Skin of body (tissue), 2 donors: ENCODE measurements around the gene ABHD14A. TPM values are rescaled to one million over a fixed set of nuclear protein-coding genes. Genes with fewer than 3 reads are reported as not detected.
A peak's percentile ranks its signal among the peaks of the same experiment; 100 is the strongest.
"Not testable (repeated sequence)": the region's sequence is repeated elsewhere in the genome, so short reads cannot be mapped to it uniquely, and the experiment has no call there.

Experiments used
- DNase-seq: peaks from one replicate; lab custom pipeline; 2025; lab: John Stamatoyannopoulos, UW
- total RNA-seq: library from RNA; depleted of rRNA; stranded (reverse); fragments of >200 nt; gene quantifications from one replicate; pipeline ENCODE4 v1.2.3, GENCODE V29; 2014

ABHD14A gene
- total RNA-seq, result 6.6 TPM

DNA sequence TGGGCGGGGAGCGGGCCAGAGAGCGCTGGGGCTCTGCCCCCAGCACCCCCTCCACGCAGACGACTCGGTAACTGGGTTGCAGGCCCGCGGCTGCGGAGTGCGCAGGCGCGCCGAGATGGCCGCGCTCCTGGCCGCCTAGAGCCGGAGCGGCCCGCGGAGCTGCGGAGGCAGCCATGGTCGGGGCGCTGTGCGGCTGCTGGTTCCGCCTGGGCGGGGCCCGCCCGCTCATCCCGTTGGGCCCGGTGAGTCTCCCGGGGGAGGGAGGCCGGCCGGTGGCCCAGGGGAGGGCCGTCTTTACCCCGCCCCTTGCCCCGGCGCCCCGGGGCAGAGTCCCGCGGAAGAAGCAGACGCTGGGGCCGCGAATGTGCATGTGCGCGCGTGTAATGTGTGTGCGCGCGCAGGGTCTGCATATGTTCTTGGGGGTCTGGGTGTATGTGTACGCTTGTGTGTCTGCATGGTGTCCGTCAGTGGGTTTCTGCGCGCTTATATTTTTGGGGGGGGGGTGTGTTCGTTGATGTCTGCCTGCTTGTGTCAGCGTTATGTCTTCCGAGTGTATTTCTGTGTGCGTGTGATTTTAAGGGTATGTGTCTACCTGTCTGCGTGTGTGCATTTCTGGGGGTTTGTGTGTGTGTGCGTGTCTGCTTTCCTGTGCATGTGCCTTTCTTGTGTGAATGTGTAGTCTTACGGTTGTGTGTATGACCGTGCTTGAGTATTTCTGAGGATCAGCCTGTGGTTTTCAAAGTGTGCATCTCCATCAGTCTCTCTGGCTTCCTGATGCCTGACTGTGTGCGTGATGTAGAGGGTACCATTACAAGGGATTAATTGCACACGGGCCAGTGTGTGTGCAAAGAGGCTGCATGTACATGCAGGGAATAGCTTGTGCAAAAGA, at the start of gene ABHD14A:
Gene ABHD14A, plus strand, starts transcription at position 102 of the 889 bp plus-strand sequence. Its CDS starts 72 bp downstream, at position 174.
- peak; percentile 59 for DNase-seq

DNA sequence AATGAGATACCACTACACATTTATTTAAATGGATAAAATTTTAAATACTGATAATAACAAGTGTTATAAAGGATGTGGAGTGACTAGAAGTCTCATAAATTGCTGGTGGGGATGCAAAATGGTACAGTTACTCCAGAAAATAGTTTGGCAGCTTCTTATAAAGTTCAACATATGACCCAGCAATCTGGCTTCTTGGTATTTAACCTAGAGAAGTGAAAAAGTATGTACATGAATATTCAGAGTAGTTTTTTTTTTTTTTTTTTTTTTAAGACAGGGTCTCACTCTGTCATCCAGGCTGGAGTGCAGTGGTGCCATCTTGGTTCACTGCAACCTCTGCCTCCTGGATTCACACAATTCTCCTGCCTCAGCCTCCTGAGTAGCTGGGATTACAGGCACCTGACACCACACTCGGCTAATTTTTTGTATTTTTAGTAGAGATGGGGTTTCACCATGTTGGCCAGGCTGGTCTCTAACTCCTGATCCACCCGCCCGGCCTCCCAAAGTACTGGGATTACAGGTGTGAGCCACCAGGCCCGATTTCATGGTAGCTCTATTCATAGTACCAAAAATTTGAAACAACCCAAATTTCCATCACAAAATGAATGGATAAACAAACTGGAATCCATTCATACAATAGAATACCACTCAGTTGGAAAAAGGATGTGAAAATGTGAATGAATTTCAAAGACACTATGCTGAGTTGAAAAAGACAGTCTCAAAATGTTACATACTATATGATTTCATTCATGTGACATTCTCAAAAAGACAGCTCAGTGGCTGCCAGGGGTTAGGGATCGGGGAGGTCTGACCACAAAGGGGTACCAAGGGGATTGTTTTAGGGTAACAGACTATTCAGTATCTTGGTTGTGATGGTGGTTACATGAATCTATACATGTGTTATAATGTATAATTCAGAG, 47.5 kb upstream of the ABHD14A start:
- DNase-seq, result no peak

DNA sequence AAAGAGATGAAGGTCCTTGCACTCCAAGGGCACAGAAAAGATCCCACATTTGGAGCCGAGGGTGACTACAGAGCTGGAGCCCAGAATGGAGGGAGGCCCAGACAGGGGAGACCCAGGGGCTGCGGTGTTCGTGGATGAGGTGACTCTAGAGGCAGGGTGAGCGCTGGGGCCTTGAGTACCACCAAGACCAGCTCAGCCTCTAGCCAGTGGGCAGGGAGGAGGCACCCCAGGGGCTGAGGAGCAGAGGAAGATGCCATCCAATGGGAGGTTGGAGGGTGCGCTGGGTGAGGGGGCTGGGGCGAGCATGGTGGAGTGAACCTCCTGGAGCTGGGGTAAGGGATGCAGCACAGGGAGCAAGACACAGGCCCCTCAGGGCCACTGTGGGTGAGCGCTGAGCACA, 46.4 kb upstream of the ABHD14A start:
- no peak for DNase-seq

DNA sequence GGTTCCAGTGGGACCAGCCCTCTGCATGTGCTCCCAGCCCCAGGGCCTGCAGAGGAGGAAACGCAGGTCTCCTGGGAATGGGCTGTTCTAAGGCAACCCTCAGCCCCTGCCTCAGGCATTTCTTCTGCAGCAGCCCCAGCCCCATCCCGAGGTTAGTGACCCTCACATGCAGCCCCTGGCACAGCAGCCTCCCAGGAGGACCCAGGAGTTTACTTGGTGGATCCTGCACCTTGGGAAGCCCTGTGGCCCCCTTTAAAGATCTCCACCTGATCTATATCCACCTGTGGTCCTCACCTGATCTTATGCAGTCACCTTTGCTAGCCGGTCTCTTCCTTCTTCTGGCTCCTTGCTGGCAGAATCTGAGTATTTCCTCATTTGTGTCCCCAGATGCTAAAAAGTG, 45.9 kb upstream of the ABHD14A start:
- not testable (repeated sequence) for DNase-seq

DNA sequence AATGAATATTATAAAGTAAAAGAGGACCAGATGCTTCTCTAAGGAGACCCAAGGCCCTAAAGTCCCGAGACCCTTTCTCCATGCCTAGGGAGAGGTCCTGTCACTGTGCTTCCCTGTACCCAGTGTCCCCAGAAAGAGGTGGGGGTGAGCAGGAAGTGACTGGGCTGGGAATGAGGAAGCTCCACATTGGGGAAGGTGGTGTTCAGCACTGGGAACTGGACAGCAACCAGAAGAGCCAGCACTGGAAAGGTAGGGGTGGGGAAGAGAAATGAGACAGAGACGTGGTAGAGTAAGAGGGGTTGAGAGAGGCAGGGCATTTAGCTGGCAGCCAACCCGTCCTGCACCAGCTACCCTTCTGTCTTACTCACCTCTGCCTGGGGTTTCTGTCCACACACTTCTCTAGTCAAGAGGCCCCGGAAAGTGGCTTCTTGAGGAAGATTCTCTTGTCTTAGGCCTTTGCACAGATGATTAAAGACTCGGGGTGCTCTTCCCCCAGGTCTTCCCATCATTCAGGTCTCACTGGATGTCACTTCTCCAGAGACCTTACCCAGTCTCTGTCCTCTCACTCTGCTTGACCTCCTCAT, 45.4 kb upstream of the ABHD14A start:
- no peak for DNase-seq

DNA sequence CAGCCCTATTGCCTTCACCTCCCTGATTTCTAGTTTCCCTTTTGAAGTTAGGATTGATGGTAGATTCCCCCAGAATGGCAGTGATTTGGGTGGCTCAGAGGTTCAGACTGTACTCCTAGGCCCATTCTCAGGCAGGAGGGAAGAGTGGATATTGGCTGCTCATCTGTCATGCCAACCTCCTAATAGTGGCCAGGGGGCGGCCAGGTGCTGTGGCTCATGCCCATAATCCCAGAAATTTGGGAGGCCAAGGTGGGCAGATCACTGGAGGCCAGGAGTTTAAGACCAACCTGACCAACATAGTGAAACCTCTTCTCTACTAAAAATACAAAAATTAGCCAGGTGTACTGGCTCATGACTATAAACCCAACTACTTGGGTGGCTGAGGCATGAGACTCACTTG, 44.4 kb upstream of the ABHD14A start:
- DNase-seq, result no peak

DNA sequence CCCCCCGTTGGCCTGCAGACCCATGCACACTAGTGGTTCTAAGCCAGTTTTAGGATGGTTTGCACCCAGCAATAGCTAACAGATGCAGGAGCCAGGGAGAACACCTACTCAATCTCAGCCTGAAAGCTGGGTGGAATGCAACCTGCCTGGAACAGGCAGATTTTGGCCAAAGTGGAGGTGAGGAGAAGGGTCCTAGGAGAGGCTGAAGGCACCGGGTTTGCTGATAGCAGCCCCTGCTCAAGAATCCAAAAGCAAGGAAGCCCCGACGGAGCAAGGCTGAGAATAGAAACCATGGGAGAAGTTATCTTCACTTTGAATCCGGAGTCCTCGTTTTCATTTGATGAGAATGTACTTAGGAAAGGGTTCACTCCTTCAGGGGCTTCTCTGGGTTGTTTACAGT, 43.1 kb upstream of the ABHD14A start:
- no peak for DNase-seq

DNA sequence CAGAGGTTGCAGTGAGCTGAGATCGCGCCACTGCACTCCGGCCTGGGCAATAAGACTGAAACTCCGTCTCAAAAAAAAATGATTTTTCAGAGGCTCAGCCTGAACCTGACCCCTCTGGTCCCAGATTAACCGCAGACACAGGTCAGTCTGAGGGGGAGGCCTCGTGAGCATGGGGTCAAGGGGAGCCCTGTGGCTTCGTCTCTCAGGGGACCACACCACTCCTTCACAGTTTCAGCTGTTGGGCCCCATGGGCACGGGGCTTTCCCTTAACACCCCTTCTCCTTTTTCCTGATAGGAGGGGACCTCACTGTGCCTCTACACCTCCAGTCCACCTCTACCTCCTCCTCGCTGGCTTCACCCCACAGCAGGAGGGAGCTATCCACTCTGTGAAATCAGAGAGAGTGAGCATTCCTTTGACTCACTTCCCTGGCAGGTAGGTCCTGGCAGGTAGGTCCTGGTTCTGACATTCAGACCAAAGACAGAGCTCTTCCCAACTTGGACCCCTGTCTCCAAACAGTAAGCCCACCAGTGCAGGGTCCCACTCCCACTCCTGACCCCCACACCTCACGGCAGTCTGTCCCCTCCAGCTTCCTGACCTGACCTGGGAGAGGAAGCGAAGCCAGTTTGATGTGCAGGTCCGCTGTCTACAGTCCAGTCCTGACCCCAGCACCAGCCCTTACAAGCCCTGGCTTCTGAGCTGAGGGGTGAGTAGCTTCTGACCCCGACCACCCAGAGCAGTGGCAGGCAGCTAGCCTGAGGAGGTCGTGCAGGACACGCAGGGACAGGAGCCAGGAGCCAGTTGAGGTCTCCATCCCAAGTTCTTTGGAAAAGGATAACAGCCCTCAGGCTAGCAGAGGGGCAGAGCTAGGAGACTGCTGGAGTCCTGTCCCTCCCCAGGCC, 42.1 kb upstream of the ABHD14A start:
- no peak for DNase-seq

DNA sequence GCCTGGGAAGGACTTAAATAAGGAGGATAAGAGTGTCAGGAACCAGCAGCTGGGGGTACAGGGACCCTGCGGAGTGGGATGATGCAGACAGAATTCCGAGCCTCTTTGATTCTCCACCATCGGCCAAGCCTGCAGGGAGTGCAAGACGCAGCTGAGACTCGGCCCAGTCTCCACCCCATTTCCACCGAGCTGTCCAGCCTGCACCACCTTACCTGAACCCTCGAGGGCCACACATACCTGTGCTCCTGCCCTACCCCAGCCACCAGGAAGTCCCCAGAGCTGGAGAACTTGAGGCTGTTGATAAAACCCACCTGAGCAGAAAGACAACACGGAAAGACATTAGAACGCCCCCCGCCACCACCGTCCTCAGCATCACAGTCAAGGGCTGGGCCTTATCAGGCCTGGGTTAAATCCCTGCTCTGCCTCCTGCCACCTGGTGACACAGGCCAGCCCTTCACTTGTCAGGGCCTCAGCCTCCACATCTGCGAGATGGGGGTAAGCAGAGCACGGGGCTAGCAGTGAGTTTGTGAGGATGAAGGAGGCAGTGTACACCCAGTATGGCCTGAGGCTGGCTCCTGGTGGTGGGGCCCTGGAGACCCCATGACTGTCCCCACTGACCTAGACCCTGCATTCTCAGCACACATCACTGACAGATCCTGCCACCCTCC, 41.3 kb upstream of the ABHD14A start:
- DNase-seq, result no peak

DNA sequence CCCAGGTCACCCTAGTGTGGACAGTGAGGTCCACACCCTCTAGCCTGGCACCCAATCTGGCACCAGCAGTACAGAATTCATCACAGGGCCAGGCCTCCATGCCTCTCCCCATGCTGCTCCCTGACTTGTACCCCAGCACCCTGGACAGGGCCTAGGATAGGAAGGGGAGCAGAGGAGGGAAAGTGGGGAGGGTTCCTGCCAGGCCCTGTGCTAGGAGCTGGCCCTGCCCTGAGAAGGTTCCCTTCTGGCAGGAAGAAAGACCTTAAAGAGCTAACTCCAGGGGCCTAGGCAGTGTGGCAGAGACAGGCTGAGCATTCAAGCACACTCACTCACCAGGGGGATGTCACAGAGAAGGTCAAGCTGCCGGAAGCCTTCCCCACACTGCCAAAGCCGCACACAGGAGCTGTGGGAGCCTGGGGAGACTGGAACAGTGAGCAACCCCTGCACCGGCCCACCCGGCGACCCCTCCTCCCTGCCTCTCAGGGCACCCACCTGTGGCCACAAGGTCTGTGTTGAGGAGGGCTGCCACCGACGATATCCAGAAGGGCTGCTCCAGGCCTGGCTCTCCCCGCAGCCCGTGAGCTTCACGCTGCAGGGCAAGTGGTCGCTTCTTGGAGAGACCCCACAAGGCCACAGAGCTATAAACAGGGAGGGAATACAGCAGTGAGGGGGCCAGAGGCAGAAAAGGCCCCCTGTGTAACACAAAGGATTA, 40.6 kb upstream of the ABHD14A start:
- DNase-seq, result no peak

DNA sequence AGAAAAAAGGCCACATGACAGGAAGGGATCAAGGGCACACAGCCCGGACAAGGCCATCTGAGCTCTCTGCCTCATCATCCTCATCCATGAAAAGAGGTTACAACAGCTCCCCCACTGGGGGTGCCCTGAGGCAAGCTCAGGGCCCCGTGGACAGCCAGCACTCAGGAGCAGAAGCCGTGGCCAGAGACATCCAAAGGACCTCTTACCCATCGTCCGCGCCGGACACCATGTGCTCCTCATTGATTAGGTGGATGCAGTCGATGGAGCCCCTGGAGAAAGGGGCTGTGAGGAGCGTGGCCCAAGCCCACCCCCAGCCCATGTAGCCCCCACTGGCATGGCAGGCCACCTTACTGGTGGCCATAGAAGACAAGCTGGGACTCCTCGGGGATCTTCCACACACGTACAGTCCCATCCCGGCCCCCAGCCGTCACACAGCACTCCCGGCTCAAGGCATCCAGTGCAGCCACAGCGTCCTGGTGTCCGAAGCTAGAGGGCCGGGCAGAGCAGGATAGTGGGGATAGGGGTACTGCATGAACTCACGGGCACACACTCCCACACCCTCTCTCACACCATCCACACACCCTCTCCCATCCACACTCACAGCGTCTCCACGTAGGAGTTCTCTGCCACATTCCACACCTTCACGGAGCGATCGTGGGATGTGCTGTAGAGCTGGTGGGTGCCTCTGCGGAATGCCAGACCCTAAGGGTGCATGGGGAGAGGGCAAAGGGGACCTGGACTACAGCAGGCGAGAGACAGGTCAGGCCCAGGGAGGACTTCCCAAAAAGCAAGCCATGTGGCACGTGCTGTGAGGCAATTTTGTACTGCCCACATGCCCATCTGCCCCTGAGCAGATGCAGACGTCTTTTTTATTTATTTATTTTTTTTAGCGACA, 39.6 kb upstream of the ABHD14A start:
- no peak for DNase-seq

DNA sequence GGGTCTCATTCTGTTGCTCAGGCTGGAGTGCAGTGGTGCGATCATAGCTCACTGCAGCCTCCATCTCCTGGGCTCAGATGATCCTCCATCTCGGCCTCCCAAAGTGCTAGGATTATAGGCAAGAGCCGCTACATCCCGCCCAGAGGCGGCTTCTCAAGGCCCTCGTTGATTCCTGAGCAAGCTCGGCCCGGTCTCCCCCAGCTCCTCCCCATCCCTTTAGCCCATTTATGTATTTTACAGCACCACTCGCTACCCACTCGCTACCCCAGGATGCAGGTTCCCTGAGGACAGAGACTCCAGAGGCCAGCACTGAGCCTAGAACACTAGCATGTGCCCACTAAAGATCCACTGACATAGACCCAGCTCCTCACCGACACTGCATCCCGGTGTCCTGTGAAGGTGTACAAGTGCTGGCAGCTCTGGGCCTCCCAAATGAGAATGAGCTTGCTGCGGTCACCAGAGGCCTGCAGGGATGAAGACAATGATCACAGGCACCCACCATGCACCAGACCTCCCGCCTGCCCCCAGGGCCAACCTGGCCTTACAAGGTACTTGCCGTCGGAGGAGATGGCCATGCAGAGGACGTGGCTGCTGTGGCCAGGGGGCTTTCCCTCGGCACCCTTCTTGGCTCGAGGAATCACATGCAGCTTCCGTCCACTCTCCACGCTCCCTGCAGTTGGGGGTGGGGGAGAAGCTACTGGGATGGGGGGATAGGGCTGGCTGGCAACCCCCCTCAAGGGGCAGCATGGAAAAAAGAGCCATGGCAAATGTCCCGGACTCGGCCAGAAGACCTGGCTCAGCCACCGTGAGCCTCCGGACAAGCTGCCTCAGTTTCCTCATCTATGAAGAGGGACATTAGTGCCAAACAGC, 38.7 kb upstream of the ABHD14A start:
- no peak for DNase-seq

DNA sequence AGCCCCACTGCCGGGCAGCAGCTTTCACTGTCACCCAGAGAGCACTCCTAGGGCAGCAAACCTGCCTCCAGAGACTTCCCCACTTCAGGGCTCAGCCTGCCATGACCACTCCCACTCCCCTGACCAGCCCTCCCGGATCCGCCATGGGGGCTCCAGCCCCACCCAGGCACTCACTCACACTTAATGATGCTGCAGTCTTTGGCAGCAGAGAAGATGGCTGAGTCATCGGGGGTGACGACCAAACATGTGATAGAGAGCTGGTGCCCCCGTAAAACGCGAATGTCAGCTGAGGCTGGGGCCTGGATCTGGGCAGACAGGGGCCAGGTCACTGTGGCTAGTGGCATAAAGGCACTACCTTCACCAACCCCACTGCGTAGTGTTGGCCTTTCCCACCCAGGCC, 37.9 kb upstream of the ABHD14A start:
- no peak for DNase-seq

DNA sequence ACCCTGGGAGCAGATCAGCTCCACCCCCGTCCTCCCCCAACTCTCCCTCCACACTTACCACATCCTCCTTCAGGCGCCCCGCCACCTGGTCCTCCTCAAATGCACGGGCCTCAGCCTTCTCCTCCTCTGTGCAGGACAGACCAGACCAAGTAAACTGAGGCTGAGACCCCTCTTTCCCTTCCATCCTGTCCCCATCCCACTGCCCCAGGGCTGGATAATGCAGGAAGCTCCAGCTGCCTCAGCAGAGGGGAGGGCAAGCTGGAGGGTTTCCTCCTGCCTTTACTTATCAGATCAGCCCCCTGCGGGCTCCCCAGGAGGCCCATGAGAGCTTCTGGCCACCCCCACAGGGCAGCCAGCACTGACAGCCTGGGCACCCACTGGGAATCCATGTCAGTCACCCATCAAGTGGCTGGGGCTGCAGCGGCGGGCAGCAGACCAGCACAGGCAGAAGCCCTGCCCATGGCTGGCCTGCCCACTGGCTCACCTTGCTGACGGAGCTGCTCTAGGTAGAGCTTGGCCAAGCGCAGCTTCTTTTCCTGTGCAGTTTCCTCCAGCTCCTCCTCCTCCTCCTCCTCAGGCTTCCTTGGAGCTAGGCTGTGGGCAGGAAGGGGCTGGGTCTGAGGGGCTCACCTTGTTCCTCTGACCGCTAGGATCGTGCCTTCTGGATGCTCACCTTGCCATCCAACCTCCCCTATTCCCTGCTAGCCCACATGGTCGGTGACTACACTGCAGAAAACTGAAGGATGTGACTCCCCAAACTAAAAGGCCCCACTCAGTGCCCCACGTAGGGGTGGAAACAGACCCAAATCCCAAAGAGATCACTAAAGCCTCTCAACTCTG, 37.0 kb upstream of the ABHD14A start:
- no peak for DNase-seq

DNA sequence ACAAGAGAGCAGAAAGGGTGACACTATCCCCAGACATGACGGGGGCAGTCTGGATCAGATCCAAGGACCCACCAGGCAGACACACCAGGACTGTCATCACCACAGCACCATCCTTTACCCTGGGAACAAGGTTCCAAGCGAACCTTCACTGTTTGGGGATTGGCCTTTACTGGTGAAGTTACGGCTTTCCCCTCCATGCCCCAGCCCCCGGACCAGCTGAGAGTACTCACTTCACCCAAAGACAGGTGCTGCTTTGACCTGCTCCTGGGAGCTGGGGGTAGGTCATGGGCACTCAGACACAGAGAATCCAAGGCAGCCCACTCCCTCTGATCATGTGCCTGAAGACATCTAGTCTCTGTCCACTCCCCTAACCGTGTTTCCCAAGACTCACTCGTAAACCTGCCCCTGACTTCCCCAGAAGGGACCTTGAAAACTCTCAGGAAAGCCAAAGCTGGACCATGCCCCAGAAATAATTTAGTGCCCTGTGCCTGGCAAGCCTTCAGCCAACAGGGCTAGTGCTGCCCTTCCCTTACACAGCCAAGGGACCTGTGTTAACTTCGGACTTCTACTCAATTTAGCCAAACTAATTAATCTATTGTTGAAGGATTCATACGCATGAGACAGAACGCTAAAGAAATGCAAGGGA, 36.0 kb upstream of the ABHD14A start:
- DNase-seq, result no peak
